ENCODE data around the gene ZNF350. TPM values are rescaled to one million over a fixed set of nuclear protein-coding genes. Genes with fewer than 3 reads are reported as not detected.

ZNF350 gene
- total RNA-seq, 1 experiment from 2014 or later = 2.3 TPM

DNA sequence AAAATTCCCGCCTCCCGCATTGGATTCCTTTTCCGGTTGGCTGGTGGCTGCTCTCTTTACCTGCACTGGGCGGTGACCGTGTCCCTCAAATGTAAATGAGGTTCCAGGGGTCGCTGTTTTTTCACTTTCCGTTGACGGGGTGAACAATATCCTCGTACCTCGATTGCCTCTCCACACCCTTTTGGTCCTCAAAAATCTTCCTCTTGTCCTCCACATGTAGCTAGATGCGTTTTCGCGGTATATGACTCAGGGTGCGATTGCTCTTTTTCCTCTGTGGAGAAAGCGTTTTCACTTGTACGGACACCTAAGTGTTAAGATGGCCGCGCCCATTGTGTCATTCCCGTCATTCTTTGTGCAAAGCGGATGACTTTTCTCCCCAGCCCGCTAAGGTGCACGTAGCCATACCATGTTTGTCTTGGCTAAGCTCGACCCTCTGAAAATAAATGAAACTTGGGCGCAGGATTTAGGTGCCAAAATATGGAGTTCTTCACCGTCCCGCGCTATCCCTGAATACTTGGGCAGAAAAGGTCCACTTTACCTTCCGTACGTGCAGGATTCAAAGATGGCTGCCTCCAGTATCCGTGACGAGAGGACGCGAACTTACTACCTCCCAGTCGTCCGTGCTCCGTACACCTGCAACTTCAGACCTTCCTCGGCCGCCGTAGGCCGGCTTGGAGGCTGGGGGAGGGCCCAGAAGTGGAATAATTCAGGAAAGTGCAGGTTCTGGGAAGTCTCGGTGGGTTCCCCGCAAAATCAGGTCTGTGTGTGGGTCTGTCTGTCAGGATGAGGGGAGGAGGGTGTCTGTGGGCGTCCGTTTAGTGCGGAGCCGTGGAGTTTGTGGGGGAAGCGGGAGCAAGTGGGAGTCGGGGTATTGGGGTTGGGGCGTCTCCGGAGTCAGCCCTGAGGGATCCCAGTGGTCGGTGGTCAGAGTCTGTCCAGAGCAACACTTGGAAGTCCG, 59.6 kb downstream of the ZNF350 start, which contains the start of gene ZNF613:
TSS of gene ZNF613 (plus strand) at position 689 of the 958 bp plus-strand sequence. CDS start 8,749 bp downstream, outside the sequence.
- H4K20me1 ChIP-seq (ENCODE audit: insufficient read depth) = no peaks in the 10 kb centered on the region
- peak within 1 kb of the TSS; percentile 86 for H3K4me2 ChIP-seq (ENCODE audit: low read length)
- peak within 1 kb of the TSS; percentile 65 for H3K27ac ChIP-seq (ENCODE audit: low read depth, low read length)
- CTCF ChIA-PET = no interaction called here
- H3K27me3 ChIP-seq (ENCODE audit: insufficient read depth, low read length) = no peaks in the 10 kb centered on the region
- peak within 1 kb of the TSS; percentile 98 for H2AFZ ChIP-seq (ENCODE audit: low read depth, low read length, poor library complexity, severe bottlenecking)
- peak within 1 kb of the TSS; percentile 71 for H3K9ac ChIP-seq (ENCODE audit: low read length)
- DNase-seq (ENCODE audit: low read depth, low spot score) = peak; percentile 94
- no TSS peak for BruUV-seq (replicated peaks)
- intact Hi-C loops (cut with micrococcal nuclease) = loop anchor here (1.0 kb wide), 2 partner anchors 22 to 59 kb away; partner anchors contain the start of genes ZNF350 and ZNF649
- peak; percentile 89 for ATAC-seq
- RAD21 ChIA-PET (ENCODE audit: low non-redundant PET in 1 of 2, low total read pairs in 2 of 2, uncharacterized antibody in 2 of 2, unreplicated experiment in 2 of 2) = no interaction called here
- no peaks in the 10 kb centered on the region for H3K9me2 ChIP-seq (ENCODE audit: insufficient read depth)
- POLR2A ChIA-PET = interaction anchor here (0.5 kb wide), 1 partner anchor 356 kb away, joined by 4 read pairs; the partner anchor contains the start of gene ZNF175
- H3K9me3 ChIP-seq (ENCODE audit: control insufficient read depth in 1 of 2, insufficient read depth in 1 of 2, low read depth in 1 of 2, low read length in 2 of 2) = peaks cover 10 to 24% of the 10 kb centered on the region in 2 experiments; a peak in 2 of 4 replicates
- peak within 1 kb of the TSS; percentile 75 to 89 for H3K4me3 ChIP-seq (replicated peaks in 1 of 2; ENCODE audit: low read depth in 1 of 2, low read length in 2 of 2)
- H3K36me3 ChIP-seq (ENCODE audit: control insufficient read depth in 1 of 2, insufficient read depth in 2 of 2, low read length in 2 of 2) = no peaks in the 10 kb centered on the region
- no peaks in the 10 kb centered on the region for H3K79me2 ChIP-seq (ENCODE audit: insufficient read depth, low read length)
- H3K4me1 ChIP-seq (ENCODE audit: control insufficient read depth in 1 of 2, insufficient read depth in 2 of 2, low read length in 2 of 2) = peaks cover 0 to 7% of the 10 kb centered on the region in 2 experiments; a peak in 1 of 4 replicates
- TF ChIP-seq JUND (IDR thresholded peaks at IDR 0.05) (no peak), EZH2phosphoT487 (IDR thresholded peaks at IDR 0.05; ENCODE audit: borderline replicate concordance) (no peak), ELF1 (IDR thresholded peaks at IDR 0.05; ENCODE audit: borderline replicate concordance, low read depth) (peak; percentile 63), SP1 (IDR thresholded peaks at IDR 0.05; ENCODE audit: low read depth) (peak; percentile 56), POLR2AphosphoS5 (IDR thresholded peaks at IDR 0.05; ENCODE audit: low read depth, low read length) (0 out of 2 replicates have a peak, but pooled peaks have one; percentile 20), ATF3 (IDR thresholded peaks at IDR 0.05) (no peak), POLR2A (IDR thresholded peaks at IDR 0.05; ENCODE audit: borderline replicate concordance, extremely low read depth, insufficient read depth, insufficient read length) (no peak), CBX3 (IDR thresholded peaks at IDR 0.05; ENCODE audit: low read depth) (peak; percentile 56), FOSL1 (IDR thresholded peaks at IDR 0.05; ENCODE audit: low read depth) (peak; percentile 35; the same call in 1 of the 2 replicates), SRF (IDR thresholded peaks at IDR 0.05; ENCODE audit: low read depth) (no peak), SIN3A (IDR thresholded peaks at IDR 0.05; ENCODE audit: low read depth) (no peak), TCF7L2 (IDR thresholded peaks at IDR 0.05; ENCODE audit: borderline replicate concordance, extremely low read depth, insufficient read depth, insufficient read length) (no peak), ZNF274 (IDR thresholded peaks at IDR 0.05; ENCODE audit: low read depth, low read length) (no peak), YY1 (IDR thresholded peaks at IDR 0.05; ENCODE audit: extremely low read depth, insufficient replicate concordance, low read depth, low read length) (peak; percentile 94), EZH2 (IDR thresholded peaks at IDR 0.05) (no peak), ZFX (IDR thresholded peaks at IDR 0.05) (no peak), RAD21 (IDR thresholded peaks at IDR 0.05; ENCODE audit: low read depth) (no peak), CEBPB (IDR thresholded peaks at IDR 0.05; ENCODE audit: low read depth) (no peak)
- TF ChIP-seq, protein P1, sequence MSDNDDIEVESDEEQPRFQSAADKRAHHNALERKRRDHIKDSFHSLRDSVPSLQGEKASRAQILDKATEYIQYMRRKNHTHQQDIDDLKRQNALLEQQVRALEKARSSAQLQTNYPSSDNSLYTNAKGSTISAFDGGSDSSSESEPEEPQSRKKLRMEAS (IDR thresholded peaks at IDR 0.05) = peak; percentile 85
- TF ChIP-seq, protein P2, sequence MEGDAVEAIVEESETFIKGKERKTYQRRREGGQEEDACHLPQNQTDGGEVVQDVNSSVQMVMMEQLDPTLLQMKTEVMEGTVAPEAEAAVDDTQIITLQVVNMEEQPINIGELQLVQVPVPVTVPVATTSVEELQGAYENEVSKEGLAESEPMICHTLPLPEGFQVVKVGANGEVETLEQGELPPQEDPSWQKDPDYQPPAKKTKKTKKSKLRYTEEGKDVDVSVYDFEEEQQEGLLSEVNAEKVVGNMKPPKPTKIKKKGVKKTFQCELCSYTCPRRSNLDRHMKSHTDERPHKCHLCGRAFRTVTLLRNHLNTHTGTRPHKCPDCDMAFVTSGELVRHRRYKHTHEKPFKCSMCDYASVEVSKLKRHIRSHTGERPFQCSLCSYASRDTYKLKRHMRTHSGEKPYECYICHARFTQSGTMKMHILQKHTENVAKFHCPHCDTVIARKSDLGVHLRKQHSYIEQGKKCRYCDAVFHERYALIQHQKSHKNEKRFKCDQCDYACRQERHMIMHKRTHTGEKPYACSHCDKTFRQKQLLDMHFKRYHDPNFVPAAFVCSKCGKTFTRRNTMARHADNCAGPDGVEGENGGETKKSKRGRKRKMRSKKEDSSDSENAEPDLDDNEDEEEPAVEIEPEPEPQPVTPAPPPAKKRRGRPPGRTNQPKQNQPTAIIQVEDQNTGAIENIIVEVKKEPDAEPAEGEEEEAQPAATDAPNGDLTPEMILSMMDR (IDR thresholded peaks at IDR 0.05 in 2 of 3, conservative IDR thresholded peaks at IDR 0.05 in 1 of 3; ENCODE audit: borderline replicate concordance in 1 of 3, insufficient read depth in 1 of 3, low read depth in 2 of 3, low read length in 2 of 3) = peak in 2 of 3 experiments; percentile 17 to 34; a peak in 2 of 6 replicates
- TF ChIP-seq, protein P3, sequence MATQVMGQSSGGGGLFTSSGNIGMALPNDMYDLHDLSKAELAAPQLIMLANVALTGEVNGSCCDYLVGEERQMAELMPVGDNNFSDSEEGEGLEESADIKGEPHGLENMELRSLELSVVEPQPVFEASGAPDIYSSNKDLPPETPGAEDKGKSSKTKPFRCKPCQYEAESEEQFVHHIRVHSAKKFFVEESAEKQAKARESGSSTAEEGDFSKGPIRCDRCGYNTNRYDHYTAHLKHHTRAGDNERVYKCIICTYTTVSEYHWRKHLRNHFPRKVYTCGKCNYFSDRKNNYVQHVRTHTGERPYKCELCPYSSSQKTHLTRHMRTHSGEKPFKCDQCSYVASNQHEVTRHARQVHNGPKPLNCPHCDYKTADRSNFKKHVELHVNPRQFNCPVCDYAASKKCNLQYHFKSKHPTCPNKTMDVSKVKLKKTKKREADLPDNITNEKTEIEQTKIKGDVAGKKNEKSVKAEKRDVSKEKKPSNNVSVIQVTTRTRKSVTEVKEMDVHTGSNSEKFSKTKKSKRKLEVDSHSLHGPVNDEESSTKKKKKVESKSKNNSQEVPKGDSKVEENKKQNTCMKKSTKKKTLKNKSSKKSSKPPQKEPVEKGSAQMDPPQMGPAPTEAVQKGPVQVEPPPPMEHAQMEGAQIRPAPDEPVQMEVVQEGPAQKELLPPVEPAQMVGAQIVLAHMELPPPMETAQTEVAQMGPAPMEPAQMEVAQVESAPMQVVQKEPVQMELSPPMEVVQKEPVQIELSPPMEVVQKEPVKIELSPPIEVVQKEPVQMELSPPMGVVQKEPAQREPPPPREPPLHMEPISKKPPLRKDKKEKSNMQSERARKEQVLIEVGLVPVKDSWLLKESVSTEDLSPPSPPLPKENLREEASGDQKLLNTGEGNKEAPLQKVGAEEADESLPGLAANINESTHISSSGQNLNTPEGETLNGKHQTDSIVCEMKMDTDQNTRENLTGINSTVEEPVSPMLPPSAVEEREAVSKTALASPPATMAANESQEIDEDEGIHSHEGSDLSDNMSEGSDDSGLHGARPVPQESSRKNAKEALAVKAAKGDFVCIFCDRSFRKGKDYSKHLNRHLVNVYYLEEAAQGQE (IDR thresholded peaks at IDR 0.05; ENCODE audit: low read depth) = no peak

Measured in HCT116 (cell line).